Lower leg skin (tissue), 4 donors: ENCODE measurements around the gene TOP3B. TPM values are rescaled to one million over a fixed set of nuclear protein-coding genes. Genes with fewer than 3 reads are reported as not detected.

Experiments used
- DNase-seq, 2 donors: peaks; one replicate each; pipeline ENCODE4 v3.0.0-alpha.2; 2019; ENCODE audit warnings: low spot score in 2 of 2
- H3K4me3 ChIP-seq: fragments of 200-600 bp; sonication (generic); 2 replicates; pipeline ENCODE4 v1.5.1; 2017; ENCODE audit warnings: mild to moderate bottlenecking, low read depth; ENCODE audit not compliant: poor library complexity, severe bottlenecking
- CTCF ChIP-seq, 3 donors: fragments of 450-650 bp; IDR thresholded peaks; one replicate each; pipeline ENCODE4 v1.5.1; 2016; ENCODE audit warnings: antibody characterized with exemption in 3 of 3, mild to moderate bottlenecking in 3 of 3, moderate library complexity in 2 of 3
- POLR2A ChIP-seq, 2 donors: fragments of 450-650 bp; IDR thresholded peaks; one replicate each; pipeline ENCODE4 v1.6.1; 2016 to 2017; ENCODE audit warnings: antibody characterized with exemption in 2 of 2, mild to moderate bottlenecking in 1 of 2, moderate library complexity in 1 of 2
- WGBS, 2 donors: methylation state at CpG; one replicate each; pipeline ENCODE4 v1.1.5; 2018; 5-methylcytosine and 5-hydroxymethylcytosine counted together
- intact Hi-C: fragments of 100-400 bp; cut with DNase I; formaldehyde crosslinking; loops from one replicate; pipeline ENCODE4 v1.15.0; 2023; ENCODE audit warnings: low total_unique reads
- total RNA-seq, 4 donors: library from RNA; depleted of rRNA; stranded (reverse); fragments of >200 nt; gene quantifications; one replicate each; pipeline ENCODE4 v1.1.0, GENCODE V29; 2016

The TOP3B gene
- total RNA-seq, 4 donors from 2014 or later, result 23.6 to 53.6 (median 29.7) TPM

DNA sequence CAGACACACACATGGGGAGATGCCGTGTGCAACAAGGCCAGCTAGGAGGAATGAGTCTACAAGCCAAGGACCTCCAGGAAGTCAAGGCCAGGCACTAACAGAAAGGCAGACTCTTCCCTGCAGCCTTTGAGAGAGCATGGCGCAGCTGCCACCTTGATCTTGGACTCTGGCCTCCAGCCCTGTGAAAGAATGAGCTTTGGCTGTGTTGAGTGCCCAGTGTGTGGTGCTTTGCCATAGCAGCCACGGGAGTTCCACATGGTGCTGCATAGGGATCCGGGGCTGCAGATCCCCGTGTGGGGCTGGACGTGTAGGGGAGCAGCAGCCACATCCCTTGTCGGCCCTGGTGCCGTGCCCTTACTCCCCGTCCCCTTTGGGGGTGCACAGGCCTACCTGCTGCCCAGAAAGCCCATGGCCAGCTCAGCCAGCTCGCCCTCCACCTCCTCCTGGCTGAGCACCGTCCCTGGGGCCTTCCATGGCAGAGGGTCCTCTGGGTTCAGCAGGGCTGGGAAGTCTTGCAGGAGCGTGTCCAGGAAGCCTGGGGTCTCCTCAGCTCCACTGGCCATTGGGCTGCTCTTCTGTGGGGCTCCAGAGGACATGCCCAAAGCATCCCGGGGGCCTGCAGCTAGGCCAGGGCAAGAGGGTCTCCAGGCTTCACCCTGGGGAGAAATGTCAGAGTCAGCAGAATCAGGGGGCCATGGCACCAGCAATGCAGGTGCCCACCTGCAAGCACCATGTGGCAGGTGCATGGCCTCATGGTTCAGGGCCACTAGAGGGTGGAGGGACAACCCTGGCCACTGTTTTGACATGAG is 36.9 kb downstream of the TOP3B start:
- 91 to 93% methylated on average over 10 to 13 of the region's 13 CpGs for WGBS, 2 donors
- no peak overlapping the region for H3K4me3 ChIP-seq
- TF ChIP-seq POLR2A (IDR thresholded peaks at IDR 0.05), result no peak
- no peak for TF ChIP-seq CTCF (IDR thresholded peaks at IDR 0.05)
- no peak for DNase-seq
- intact Hi-C loops, result no loop called here

DNA sequence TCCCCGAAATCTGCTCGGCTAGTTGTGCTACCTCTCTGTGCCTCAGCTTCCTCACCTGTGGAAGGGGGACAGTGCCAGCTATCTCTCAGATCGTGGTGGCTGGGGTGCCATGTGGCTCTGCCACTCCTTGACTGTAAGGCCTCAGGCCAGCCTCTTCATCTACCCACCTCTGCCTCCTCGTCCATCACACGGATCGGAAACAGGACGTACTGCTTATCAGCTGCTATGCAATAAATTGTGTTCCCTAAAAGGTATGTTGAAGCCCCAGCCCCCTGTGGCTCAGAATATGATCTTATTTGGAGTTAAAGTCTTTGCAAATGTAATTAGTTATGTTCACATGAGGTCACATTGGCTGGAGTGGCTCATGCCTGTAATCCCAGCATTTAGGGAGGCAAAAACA is 37.7 kb downstream of the TOP3B start:
- no peak overlapping the region for H3K4me3 ChIP-seq
- WGBS, 2 donors, result 80 to 84% methylated on average over 7 of the region's 7 CpGs
- no peak for TF ChIP-seq POLR2A (IDR thresholded peaks at IDR 0.05)
- no peak for TF ChIP-seq CTCF (IDR thresholded peaks at IDR 0.05)
- no peak for DNase-seq
- intact Hi-C loops, result no loop called here

DNA sequence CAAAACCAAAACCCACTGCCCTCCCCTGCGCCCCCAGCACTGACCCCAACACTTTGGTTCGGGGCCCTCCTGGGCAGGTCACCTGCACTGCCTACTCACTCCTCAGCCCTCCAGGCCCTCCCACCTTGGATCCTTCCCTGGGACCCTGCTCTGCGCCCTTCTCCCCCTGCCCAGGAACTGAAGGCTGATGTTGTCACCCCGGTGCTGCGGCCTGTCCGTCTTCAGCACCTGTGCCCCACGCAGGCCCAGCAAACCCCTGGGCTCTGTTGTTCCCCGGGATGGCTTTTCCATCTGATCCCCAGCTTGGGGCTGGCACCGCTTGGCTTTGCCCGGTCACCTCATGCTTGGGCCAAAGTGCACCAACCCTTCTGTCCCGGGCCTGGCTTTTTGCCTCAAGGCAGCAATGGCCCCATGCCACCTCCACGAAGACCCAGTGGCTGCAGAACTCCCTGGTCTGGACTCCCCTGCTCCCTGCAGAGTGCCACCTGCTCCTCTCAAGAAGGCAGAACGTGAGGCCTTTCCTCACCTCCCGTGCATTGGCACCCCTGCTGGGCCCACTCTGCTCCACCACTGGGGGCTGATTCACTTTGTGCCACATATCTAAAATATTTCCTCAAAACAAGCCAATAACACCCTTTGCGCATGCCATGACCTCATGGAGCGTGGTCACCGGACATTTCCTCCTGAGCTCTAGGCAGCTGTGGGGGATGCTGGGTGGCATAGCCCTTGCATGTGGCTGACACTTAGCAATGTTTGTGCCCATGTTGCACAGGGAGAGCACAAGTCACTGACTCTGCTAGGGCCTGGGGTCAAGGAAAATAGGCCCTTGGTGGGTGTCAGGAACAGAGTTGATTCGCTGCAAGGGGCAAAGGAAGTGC is 38.8 kb downstream of the TOP3B start:
- TF ChIP-seq CTCF (IDR thresholded peaks at IDR 0.05), result no peak
- no peak for TF ChIP-seq POLR2A (IDR thresholded peaks at IDR 0.05)
- 86 to 91% methylated on average over 17 to 18 of the region's 18 CpGs for WGBS, 2 donors
- DNase-seq, result no peak
- no peak overlapping the region for H3K4me3 ChIP-seq
- intact Hi-C loops, result no loop called here

DNA sequence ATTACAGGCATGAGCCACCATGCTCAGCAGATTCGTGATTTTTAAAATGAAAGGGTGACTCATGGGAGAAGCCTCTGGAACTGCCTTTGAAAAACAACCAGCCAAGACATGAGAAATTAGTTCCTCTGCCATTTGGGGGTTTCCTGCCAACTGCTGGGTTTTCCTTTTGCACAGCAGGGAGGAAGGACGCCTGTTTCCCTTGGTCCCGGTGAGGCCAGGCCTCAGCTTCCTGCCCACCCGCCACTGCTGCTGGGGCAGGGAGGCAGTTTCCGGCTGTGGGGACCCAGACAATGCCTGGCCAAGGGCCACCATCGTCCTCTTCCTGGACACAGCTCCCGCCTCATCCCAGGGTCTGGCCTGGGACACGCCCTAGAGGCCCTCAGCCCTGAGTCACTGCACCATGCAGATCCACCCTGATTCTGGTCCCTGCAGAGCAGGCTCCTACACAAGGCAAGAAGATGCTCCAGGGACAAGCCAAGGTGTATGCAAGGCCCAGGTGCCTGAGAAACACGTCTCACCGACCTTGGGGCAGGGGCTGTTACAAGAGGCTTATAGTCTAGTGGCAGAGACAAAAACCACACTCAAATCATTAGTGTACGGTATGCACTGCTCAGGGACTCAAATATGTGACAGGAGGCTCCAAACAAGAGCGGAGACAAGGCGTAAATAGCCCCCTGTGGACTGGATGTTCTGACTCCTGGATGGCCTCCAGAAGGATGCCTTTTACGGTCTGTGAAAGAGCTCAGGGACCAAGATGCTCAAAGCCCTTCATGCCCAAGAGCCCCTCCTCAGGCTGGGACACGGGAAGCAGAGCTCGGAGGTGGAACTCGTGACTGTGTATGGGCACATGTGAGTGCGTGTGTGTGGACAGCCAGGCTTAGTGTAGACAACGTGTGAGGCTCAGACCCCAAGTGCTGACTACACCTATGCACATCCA is 39.9 kb downstream of the TOP3B start:
- H3K4me3 ChIP-seq, result no peak overlapping the region
- TF ChIP-seq CTCF (IDR thresholded peaks at IDR 0.05), result no peak
- no peak for TF ChIP-seq POLR2A (IDR thresholded peaks at IDR 0.05)
- intact Hi-C loops, result no loop called here
- peak; percentile 83 to 96 for DNase-seq
- WGBS, 2 donors, result 27 to 33% methylated on average over 16 to 19 of the region's 19 CpGs

GRCh38 chr22:21941921-21942320 is 40.7 kb downstream of the TOP3B start:
- DNase-seq, result no peak
- TF ChIP-seq POLR2A (IDR thresholded peaks at IDR 0.05) (no peak), CTCF (IDR thresholded peaks at IDR 0.05) (no peak)
- intact Hi-C loops, result no loop called here

More at GRCh38 chr22:21941921-21942320, 40.7 kb downstream of the TOP3B start:
- 68 to 76% methylated on average over 8 of the region's 8 CpGs for WGBS, 2 donors
- no peak overlapping the region for H3K4me3 ChIP-seq
